ENCODE data around the gene RPTOR.

RPTOR gene

DNA sequence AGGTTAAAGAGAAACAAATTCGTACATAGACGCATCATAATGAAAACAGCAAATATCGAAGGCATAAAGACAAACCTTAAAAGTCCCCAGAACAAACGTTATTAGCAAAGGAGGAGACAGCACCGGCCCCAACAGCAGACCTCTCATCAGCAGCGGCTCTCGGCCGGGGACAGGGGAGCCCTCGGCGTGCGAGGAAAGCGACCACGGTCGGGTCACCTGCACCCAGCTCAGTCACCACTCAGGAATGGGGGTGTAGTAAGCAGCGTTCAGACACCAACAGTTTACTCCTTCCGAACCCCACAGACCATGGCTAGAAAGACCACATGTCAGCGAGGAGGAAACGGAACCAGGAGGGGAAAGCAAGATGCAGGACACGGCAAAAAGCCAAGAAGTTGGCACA is 337.7 kb downstream of the RPTOR start:
- no peak for DNase-seq (ENCODE audit: low read depth)

DNA sequence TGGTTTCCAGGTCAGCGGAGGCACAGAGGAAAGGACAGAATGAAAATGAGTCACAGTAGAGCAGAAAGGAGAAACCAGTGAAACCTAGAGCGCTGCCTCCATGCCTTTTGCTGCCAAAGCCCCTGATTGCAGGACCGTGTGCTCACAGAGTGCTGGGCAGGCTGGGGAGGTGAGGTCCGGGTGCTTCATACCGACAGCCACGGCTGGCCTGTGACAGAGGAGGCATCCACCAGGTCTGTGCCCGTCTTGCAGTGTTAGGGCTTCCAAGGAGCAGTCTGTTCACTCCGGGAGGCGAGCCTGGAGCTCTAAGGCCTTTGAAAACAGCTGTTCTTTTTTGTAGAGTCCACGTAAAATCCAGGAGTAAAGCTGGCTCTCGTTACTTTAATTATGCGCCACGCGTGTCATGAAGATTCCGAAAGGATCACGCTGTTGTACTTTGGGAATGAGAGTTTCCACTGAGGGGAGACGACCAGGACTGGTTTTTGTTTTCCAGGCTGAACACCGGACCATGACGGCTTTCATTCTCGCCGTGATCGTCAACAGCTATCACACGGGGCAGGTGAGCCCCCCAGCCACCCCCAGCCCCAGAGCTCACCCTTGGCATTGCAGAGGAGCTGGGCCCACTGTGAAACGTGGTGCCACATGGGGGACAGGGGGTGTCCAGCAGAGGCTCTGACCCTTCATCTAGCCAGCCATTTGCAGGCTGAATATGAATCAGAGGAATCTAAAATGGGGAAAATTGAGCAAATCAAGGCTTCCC is 338.5 kb downstream of the RPTOR start:
- no peak for DNase-seq (ENCODE audit: low read depth)

DNA sequence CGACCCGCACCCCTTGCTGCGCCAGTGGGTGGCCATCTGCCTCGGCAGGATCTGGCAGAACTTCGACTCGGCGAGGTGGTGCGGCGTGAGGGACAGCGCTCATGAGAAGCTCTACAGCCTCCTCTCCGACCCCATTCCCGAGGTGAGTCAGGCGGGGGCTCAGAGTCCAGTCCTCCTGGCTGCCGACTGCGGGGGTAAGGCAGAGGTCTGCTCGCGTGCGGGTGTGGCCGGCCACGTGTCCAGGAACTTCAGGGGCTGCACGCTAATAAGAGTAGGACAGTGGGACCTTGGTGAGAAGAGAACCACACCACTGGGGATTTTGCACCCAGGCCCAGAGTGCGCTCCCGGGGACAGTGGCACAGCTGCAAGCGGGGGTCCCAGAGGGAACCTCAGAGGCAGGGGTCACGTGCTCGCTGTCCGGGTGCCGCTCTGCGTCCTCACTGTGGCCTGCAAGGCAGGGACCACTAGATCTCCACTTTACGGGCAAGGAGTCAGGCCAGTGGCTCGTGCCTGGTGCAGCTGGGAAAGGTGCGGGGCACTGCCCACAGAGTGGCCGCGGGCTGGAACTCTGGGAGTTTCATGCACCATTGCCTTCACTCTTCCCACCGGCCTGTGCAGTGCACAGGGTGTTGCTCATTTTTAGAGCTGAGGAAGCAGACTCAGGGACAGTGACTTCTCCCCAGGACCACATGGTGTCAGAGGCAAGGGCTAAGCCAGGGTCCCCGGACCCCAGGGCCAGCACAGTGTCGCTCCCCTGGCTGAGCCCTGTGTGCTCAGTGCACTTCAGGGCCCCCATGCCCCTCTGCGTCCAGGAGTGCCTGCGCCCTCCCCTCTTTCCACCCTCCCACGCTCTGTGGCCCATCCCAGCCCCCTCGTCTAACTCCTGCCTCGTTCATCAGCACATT is 339.4 kb downstream of the RPTOR start:
- no peak for DNase-seq (ENCODE audit: low read depth)

DNA sequence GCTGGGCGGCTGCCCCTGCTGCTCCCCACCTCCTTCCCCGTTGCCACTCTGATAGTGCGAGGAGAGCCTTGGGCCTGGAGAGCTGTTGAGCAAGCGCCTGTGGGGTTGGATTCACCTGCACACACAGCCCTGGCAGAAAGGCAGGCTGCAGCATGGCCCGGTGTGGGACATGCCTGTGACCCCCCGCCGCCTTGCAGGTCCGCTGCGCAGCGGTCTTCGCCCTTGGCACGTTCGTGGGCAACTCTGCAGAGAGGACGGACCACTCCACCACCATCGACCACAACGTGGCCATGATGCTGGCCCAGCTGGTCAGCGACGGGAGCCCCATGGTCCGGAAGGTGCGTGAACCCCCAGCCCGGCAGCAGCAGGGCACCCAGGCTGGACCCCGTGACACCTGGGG is 340.2 kb downstream of the RPTOR start:
- DNase-seq (ENCODE audit: low read depth) = no peak

DNA sequence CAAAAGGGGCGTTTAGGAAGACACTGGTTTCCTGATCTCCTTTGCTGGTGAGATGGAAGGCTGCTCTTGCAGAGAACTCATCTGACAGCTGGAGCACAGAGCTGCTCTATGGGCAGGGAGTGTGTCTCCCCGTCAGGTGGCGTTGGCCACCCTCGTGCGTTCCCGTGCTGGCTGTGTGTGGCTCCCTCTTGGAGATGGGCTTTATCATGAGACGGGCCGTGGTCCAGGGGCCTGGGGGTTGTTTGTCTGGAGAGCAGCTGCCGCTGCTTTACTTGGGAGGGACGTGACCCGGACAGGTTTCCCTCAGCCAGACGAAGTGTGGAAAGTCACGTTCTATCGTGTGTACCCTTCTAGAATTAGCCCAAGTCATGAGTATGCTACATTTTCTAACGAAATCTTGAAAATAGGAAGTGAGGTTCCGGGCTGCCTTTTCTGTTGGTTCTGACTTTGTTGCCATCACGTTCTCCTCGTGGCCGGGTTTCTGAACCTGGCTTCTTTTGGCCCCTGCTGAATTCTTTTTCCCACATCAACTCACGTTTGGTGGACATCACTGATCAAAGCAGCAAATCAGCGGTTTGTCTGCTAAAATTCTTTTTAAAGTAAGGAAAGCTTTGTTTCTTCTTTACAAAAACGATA is 341.4 kb downstream of the RPTOR start:
- no peak for DNase-seq (ENCODE audit: low read depth)

DNA sequence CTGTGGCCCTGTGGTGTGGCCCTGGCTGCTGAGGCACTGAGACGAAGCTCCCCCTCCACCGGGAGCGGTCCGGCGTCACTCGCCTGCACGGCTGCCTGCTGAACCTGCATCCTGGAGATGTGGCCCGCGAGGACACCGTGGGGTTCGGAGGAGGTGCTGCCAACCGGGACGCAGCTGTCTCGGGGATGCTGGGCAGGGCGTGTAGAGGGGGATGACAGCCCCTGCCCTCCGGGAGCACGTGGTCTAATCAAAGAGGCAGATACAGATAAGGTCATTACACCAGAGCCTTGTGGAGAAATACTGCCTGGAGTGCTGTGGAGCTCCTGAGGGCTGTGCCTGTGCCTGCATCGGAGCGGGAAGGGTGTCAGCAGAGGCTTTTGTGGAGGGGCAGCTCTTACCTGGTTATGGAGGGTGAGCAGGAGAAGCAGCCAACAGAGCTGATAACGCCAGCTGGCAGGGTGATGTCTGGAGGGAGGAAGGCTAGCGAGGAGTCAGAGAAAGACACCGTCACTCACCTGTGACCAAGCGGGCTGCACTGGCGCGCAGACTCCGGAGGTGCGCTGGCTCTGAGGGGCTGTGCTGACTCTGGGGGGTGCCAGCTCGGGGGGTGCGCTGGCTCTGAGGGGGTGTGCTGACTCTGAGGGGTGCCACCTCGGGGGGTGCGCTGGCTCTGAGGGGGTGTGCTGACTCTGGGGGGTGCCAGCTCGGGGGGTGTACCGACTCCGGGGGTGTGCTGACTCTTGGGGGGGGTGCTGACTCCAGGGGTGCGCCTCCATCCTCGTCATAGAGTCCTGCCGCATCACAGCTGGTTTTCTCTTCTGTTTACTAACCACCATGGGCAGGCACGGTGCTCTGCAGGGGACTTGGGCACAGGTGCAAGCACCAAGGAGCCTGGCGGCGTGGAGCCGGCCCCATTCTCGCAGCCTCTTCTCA is 342.3 kb downstream of the RPTOR start:
- DNase-seq (ENCODE audit: low read depth) = no peak

DNA sequence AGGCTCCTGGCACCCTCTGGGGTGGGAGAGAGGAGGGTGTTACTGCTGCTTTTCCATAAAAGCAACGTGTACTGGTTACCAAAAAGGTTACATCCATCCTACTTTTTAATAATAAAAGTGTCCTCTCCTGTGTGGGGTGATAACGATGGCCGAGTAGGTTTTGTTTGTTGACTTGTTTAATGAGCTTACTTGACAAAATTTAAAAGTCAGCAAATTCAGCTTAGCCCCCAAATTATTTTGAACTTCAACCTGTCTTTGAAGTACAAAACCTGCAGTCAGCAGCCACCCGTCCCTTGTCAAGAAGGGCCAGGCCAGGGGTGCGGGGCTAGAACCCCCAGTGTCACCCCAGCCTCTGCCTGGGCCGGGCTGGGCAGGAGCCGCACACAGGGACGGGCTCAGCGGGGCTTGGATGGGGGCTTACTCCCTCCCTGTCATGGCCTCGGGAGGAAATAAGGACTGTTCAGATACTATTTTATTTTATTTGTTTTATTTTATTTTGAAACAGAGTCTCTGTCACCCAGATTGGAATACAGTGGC is 343.1 kb downstream of the RPTOR start:
- DNase-seq (ENCODE audit: low read depth) = no peak

DNA sequence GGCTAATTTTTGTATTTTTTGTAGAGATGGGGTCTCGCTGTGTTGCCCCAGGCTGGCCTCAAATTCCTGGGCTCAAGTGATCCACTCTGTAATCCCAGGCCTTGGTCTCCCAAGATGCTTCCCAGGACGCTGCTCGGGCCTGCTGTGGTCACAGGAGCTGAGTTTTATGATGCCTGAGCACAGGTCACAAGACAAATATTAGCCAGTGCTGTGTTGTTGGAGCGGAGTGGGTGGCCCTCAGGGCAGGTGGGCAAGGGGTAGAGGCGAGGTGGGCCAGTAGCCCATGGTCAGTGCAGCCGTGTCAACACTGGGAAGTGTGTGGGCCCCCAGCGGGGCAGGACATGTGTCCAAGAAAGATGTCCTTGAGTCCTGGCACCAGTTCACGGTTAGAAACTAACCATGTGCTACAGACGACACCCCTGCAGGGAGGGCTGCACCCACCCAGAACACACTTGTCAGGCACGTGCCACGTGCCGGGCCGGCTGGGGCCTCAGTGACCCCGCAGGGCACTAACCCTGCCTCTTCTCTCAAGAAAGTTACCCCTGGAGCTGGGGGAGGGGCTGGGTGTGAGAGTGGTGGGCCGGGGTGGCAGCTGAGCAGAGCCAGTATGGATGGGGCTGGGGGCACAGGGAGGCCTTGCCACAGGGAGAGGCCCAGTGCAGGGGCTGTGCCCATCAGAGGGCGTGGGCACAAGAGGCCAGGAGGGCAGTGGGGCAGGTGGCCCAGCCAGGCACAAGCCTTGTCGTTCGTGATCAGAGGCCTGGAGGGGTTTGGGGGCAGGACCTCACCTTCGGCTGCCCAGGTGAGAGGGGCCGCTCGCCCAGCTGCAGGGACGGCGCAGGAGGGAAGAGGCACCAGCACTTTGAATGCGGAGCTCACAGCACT is 343.9 kb downstream of the RPTOR start:
- DNase-seq (ENCODE audit: low read depth) = no peak

DNA sequence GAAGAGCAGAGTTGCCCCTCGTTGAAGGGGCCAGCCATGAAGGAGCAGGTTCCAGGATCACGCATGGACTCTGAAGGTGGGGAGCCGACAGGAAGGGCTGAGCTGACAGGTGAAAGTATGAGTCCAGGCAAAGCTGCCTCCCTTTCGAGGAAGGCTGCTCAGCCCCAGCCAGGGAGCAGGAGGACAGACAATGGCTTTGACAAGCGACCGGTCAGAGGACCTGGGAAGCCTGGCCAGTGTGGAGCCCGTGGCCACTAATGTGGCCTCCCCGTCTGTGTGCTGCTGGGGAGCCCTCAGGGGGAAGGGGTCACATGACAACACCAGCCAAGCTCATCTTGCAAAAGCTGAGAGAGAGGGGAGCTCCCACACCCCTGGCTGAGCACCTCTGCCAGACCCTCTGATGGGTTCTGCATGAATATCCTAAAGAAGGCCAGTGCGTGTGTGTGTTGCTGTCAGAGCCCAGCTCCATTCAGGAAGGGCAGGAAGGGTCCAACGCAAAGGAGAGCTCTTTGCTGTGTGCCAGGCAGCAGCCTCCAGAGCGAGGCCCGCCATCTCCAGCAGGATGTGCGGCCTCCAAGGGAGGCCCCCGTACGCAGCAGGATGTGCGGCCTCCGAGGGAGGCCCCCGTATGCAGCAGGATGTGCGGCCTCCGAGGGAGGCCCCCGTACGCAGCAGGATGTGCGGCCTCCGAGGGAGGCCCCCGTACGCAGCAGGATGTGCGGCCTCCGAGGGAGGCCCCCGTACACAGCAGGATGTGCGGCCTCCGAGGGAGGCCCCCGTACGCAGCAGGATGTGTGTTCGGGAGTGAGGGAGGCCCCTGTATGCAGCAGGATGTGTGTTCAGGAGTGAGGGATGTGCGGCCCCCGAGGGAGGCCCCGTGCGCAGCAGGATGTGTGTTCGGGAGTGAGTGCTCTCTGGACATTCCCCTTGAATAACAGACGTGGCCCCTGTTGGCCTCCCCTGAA is 344.9 kb downstream of the RPTOR start:
- no peak for DNase-seq (ENCODE audit: low read depth)

DNA sequence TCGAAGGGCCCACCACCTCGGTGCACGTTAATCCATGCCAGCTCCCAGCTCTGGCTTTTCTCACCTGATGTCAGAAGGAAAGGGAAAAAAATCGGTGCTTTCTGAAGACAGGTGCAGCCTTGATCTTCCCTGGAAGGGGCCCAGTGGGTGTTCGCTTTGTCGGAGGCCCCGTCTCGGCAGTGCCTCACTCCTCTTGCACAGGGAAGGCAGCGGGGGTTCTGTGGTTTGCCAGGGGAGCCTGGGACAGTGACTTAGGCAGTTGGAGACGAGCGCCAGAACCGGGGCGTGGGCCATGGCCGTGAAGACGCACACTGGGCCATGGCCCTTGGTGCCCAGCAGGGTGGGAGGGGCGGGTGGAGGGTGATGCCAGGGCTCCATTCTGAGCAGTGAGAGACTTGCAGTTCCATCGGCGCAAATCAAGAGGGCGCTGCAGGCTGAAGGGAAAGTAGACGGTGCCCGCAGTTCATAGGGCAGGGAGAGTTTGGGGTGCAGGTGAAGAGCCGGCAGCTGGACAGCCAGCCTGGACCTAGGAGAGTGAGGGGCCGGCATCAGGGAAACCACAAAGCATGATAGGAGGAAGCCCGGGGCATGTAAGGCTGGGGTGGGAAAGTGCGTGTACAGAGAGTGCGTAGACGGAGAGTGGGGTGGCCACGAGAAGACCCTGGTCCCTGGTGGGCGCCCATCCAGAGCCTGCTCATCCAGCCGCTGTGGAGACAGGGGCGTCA is 345.7 kb downstream of the RPTOR start:
- no peak for DNase-seq (ENCODE audit: low read depth)

DNA sequence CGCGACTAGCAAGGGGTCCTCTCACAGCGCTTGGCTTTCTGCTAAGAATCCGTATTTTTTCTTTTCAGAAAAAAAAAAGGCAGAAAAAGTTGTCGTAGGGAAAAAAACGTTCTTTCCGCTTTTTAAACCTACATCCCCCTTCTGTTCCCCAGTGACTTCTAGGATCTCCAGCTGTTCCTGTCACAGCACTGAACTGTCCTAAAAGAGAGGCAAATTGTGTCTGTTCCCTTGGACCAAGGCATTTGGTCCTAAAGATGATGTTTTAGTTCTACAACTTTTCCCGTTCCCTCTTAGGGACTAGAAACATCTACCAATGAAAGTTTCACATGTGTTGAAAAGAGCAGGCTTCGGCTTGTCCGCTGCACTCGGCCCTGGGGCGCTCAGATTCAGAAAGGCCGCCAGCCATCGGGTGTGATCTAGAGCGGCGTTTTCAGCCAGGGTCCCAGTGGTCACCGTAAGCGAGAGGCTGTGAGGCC is 346.3 kb downstream of the RPTOR start:
- DNase-seq (ENCODE audit: low read depth) = no peak

DNA sequence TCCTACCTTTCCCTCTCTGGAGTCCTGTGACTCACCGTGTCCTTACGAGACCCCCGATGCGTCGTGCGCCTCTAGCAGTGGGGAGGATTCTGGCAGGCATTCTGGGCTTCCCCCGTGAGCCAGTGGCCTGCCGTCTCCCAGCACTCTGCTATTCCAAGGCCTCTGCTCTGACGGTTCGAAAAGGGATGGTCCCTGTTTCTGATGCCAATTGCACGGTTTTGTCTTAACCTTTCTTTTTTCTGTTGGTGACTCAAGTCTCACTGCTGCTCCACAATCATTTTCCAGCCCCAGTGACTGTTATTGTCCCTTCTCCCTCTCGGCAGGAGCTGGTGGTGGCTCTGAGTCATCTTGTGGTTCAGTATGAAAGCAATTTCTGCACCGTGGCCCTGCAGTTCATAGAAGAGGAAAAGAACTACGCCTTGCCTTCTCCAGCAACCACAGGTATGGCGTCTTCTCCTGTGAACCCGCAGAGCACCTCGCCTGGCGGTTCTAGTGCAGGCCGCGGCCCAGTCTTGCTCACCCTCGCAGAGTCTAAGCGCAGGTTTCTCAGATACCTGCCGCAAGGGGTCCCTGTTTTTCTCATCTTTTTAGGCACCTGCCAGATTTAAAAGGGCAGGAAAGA is 346.9 kb downstream of the RPTOR start:
- peak; percentile 30 for DNase-seq (ENCODE audit: low read depth)

DNA sequence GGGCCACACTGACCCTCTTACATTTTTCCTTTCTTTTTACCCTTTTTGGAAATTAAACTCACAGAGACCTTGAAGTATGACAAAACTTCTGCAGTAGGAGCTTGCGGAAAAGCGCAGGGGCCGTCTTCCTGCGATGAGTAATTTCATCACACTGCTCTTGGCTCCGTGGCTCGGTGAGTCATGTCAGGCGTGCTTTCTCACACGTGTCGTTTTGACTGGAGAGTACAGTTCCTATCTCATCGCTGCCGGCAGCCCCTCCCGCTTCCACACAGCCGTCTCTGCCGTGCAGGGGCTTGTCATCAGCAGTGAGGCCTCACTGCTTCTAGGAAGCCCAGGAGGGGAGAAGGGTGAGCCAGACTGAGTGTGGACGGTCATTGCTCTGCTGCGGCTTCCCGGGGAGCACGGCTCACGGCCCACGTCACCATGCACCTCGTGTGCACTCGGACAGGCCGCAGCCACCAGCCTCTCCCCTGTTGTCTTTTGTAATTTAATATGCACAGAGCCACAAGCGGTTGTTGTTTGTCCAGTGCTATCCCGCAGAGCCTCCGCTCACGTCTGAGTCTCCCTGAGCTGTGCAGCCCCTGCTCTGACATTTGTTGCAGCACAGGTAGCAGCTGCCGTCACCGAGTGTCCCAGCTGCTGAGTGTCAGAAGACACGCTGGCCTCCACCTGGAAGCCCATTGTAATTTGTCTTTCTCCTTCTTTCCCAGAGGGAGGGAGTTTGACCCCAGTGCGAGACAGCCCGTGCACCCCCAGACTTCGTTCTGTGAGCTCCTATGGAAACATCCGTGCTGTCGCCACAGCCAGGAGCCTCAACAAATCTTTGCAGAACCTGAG is 347.6 kb downstream of the RPTOR start:
- DNase-seq (ENCODE audit: low read depth) = peak; percentile 91

DNA sequence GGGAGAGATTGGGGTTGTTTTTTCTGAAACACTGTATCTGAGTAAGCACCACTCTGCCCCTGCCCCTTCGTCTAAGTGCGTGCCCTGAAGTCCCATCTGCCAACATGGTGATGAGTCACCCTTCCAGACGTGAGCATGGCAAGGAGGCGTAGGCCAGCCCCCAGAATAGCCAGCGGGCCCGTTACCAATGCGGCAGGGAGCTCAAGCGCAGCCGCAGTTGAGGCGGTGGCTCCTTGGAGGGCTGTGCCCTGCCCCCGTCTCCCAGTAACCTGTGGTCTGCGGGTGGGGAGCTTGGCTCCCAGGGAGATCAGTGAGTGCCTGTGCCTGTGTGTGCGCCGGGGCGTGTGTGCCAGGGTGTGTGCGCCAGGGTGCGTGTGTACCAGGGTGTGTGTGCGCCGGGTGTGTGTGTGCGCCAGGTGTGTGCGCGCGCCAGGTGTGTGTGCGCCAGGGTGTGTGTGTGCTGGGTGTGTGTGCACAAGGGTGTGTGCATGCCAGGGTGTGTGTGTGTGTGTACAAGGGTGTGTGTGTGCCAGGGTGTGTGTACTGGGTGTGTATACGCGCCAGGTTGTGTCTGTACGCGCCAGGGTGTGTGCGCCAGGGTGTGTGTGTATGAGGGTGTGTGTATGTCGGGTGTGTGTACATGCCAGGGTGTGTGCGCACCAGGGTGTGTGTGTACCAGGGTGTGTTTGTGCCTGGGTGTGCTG is 348.4 kb downstream of the RPTOR start:
- peak; percentile 43 for DNase-seq (ENCODE audit: low read depth)

DNA sequence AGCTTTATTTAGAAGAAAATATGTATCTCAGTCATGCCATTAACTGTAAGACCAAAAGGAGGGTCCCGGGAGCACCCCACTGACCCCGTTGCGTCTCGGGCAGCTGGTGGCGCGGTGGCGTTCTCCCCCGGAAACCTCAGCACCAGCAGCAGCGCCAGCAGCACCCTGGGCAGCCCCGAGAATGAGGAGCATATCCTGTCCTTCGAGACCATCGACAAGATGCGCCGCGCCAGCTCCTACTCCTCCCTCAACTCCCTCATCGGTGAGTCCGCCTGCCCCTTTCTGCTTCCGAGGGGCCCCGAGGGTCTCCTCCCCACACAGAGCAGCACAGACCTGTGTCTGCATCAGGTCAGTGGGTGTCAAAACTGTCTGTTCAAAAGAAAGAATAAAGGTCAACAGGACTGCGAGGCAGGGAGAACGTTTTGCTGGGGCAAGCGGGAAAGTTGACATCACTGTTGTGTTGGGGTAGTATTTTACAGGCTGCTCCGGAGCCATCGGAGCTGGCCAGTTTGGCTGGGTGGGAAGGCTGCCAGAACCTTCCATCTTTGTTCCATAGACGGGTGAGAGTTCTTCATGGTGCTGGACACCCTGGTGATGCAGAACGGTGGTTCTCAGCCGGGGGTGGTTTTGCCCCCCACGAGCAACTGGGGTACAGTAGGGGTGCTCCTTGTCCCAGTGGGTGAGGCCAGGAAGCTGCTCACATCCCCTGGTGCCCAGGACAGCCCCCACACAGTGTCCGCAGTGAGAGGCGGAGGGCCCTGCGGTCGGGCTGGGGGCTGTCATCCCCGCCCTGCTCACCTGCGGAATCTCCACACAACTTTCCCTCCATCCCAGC is 349.2 kb downstream of the RPTOR start:
- no peak for DNase-seq (ENCODE audit: low read depth)

DNA sequence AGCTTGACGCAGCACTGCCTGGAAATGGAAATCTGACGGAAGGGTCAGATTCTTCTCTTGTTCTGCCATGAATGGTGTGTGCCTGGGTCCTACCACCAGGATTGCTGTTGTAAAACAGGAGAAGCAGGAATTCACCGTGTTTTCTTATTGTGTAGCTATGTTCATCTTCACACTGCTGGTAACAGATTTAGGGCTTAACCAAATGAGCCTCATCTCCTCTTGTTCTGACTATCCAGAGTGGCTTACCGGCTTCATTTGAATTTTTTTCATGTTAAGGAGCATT is 349.7 kb downstream of the RPTOR start:
- no peak for DNase-seq (ENCODE audit: low read depth)

All from fibroblast of the conjunctiva (primary cell).